Activated CD4-positive, alpha-beta T cell treated with anti-CD3 and anti-CD28 coated beads, Interleukin-2, amount 50 U/mL, for 48 hours (primary cell): ENCODE measurements around the gene AOPEP.

ENCODE experiments used
- DNase-seq, 2 experiments: peaks; one replicate each; pipeline ENCODE4 v3.0.0-alpha.2; 2020

AOPEP gene

GRCh38 chr9:94904806-94905205, 178.3 kb downstream of the AOPEP start:
- DNase-seq: no peak

GRCh38 chr9:94905606-94906005, 179.1 kb downstream of the AOPEP start:
- DNase-seq: no peak

- DNase-seq: no peak
Measured at GRCh38 chr9:94906181-94906580, 179.7 kb downstream of the AOPEP start.

DNA sequence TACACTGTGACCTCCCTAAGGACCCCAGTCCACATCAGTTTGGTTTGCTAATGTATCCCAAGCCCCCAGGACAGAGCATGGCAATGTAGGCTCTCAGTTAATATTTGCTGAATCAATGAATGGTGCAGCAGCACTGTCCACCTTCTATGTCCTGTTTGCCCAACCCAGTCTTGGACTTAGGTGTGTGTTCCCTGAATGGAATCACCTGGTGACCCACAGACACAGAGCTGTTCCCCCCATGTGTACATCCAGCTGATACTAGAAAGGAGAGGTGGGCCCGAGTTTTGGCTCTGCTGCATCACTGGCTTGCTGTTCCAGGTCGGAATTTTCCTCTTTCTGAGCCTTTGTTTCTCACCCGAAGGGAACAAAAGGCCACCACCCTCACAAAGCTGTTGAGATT, 180.2 kb downstream of the AOPEP start:
- DNase-seq: no peak

DNA sequence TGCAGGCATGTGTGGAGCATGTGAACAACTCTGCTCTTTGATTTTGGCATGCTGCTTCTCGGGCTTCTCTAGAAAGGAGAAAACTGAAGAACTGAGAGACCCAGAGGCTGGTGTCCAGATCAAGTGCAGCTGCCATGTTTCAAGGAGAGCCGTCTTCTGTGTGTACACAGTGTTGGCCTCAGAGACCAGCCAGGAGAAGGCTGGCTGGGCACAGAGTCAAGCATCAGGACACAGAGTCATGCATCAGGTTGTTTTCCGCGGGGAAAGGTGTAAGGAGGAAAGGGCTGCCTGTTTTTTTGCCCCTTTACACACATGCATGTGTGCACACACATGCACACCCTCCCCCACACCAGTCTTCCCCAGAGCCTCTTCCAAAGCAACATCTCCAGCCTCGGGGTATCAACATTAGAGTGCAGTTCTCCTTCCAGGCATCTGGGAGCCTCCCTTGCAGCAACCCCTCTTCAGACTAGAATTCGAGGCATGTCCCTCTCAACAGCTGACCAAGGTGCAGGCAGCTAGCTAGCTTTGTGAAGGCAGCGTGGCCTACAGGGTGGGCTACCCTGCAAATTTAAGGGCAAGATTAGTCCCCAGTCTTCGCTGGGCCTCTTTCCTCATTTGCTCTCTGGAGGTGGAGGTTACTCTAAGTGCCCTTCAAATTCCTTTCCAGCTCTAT, 180.9 kb downstream of the AOPEP start:
- DNase-seq: no peak

DNA sequence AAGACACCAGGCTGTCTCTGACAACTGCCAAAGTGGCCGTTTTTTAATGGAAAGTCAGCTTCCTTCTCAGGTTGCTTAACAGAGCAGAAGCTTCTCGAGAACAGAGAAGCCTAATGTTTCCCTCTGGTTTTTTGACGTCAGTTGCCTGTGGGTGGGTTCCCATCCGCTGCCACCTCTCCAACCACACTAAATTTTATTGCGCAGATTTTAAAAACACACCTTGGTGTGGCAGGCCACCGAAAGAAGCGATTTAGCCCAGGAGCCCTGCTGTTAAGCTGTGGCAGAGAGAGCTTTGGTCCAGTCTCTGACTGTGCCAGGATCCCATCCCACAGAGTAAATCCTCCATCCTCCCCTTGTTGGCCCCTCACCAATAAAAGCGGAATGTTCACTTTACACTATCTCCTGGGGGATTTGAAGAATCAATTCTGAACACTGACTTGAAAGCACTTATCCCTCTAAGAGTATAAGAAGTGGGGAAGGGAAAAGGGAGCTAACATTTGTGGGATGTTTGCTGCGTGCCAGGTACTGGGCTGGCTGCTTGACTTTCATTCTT, 181.6 kb downstream of the AOPEP start:
- no peak for DNase-seq

- no peak for DNase-seq
Measured at GRCh38 chr9:94908583-94909249, 182.2 kb downstream of the AOPEP start.

GRCh38 chr9:94909250-94909894, 182.9 kb downstream of the AOPEP start:
- DNase-seq: peak; percentile 20 to 35

DNA sequence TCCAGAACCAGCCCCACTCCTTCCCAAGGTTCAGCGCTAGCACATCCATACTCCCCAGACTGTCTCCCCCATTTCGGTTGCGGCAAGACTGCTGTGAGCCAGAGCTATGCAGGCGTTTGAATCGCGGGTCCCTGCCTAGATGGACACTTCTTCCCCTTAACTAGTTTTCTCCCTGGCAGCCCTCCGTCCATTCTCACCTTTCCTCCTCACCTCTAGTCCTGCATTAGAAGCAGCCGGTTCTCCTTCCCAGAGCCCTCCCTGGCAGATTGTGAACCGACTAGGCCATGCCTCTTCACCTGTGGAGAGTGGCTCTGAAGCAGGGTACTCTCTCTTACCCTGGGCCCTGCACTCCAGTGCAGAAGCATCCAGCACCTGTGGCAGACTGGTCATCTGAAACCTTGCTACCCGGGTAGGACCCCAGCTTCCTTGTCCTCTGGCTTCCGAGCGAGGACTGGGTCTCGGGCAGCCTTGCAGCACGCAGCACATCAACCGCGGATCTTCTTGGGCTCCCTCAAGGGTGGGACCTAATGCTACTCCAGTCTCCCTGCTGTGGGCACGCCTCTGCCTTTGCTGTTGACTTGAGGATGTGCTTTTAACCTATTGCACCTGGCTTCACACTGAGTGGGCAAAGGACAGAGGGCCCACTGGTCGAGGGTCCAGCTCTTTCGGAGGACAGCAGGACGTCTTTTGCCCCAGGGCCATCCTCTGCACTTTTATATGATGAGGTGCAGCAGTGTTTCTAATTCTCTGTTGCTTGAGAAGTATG, 183.6 kb downstream of the AOPEP start:
- no peak for DNase-seq

GRCh38 chr9:94911211-94911610, 184.7 kb downstream of the AOPEP start:
- no peak for DNase-seq

- DNase-seq: no peak
Measured at GRCh38 chr9:94911986-94912635, 185.6 kb downstream of the AOPEP start.

GRCh38 chr9:94912700-94913249, 186.3 kb downstream of the AOPEP start:
- no peak for DNase-seq

DNA sequence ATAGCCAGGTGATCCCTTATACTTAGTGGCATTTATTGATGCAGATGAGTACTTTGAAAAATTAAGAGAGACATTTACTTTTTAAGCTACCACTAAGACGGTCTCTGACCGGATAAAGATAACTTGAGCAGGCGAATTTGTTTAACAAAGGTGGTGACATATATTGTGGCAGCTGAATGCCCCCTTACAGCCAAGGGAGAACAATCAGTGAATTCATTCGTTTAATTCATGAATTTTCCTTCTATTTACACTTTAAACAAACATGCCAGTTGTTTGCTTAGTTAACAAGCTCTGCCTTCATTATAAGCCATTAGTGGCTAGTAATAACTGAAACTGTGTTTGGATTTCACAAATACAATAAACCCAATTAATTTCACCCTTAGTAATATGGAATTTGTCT, 187.1 kb downstream of the AOPEP start:
- DNase-seq: no peak

- DNase-seq: no peak
Measured at GRCh38 chr9:94915476-94916450, 189.3 kb downstream of the AOPEP start.

DNA sequence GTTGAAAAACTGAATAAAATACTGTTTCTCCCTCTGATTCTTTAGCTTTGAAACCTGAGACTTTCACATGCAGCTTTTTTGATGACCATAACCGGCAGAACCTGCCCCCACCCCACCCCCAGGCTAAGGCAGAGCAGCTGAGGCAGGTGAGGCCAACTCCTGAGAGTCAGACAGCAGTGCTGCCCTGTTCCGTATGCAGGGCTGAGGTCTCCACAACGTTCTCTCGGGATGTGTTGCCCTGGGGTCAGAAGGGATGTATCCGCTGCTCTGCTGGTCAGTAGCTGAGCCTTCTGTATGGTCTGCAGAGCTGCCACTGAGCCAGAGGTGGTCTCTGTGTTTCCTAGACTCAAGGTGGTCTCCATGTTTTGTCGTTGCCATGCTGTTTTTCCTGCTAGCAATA, 190.5 kb downstream of the AOPEP start:
- DNase-seq: no peak

GRCh38 chr9:94918038-94918753, 191.7 kb downstream of the AOPEP start:
- no peak for DNase-seq

DNA sequence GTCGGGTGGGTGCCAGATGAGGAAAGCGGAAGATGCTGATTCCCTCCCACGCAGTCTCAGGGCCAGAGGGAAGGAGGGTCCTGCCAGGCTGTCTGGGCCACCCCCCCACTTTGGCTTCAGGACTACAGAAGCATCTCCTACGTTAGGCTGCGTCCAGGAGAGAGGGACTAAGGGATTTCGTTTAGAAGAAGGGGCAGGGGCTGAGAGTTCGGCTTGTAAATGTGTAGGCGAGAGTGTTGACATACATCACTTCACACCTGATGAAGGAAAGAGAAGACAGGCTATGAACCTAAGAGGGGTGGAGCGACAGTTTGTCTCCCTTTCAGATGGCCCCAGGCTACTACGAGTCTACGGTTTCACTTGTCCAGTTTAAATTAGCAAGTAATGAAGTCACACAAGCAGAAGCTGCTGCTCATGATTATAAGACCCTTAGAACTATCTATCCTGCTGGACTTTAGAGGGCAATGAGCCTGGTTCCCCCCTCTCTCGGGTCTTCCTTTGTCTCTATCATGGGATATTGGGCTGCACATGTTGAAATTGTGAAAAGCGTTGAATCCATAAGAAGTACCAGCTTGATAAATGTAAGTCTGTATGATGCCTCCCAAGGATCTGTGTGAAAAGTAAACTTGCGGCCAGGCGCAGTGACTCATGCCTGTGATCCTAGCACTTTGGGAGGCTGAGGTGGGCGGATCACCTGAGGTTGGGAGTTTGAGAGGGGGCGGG, 193.0 kb downstream of the AOPEP start:
- DNase-seq: no peak

GRCh38 chr9:94920420-94921091, 194.1 kb downstream of the AOPEP start:
- DNase-seq: no peak

GRCh38 chr9:94921092-94921471, 194.6 kb downstream of the AOPEP start:
- no peak for DNase-seq
